GM12801 (cell line): ENCODE results near the gene SRSF5.

Experiments
- CTCF ChIP-seq: IDR thresholded peaks from one replicate; pipeline ENCODE4 v1.5.1; 2011; ENCODE audit warnings: control low read depth; ENCODE audit not compliant: insufficient read length; ENCODE audit errors: extremely low read depth

Gene SRSF5

GRCh38 chr14:69766984-69767368 lies at the start of gene SRSF5:
TSS of gene SRSF5 (plus strand) at chr14:69767142. CDS start at chr14:69768157, 1,015 bp downstream.
- TF ChIP-seq CTCF, result no peak

- TF ChIP-seq CTCF, result no peak
These were observed 47.4 kb upstream of the SRSF5 start for GRCh38 chr14:69719501-69719951.

- no peak for TF ChIP-seq CTCF
These were observed 46.0 kb upstream of the SRSF5 start for GRCh38 chr14:69720912-69721311.

- TF ChIP-seq CTCF, result peak; percentile 47
These were observed 40.0 kb upstream of the SRSF5 start for GRCh38 chr14:69726761-69727511.

GRCh38 chr14:69727860-69728259 lies 39.1 kb upstream of the SRSF5 start:
- TF ChIP-seq CTCF, result no peak

GRCh38 chr14:69741055-69741454 lies 25.9 kb upstream of the SRSF5 start:
- TF ChIP-seq CTCF, result no peak

GRCh38 chr14:69749956-69750355 lies 17.0 kb upstream of the SRSF5 start:
- TF ChIP-seq CTCF, result no peak

- no peak for TF ChIP-seq CTCF
These were observed 16.4 kb upstream of the SRSF5 start for GRCh38 chr14:69750495-69750894.
